DMS79 (cell line): ENCODE results near the gene CNOT11.
A peak's percentile ranks its signal among the peaks of the same experiment; 100 is the strongest.
"Not testable (repeated sequence)": the region's sequence is repeated elsewhere in the genome, so short reads cannot be mapped to it uniquely, and the experiment has no call there.

ENCODE experiments used
- DNase-seq: peaks from one replicate; lab custom pipeline; 2025; lab: John Stamatoyannopoulos, UW

CNOT11 gene

DNA sequence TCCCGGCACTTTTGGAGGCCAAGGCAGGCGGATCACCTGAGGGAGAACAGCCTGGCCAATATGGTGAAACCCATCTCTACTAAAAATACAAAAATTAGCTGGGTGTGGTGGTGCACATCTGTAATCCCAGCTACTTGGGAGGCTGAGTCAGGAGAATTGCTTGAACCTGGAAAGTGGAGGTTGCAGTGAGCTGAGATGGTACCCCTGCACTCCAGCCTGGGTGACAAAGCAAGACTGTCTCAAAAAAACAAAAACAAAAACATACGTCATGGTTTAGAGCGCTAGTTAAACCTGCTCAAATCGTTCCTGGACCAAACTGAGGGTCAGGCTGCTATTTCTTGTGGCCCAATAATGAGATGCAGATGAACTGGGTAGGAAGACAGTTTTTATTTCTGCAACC, 7.2 kb upstream of the CNOT11 start:
- DNase-seq, result not testable (repeated sequence)

GRCh38 chr2:101248756-101249155, 3.9 kb upstream of the CNOT11 start:
- not testable (repeated sequence) for DNase-seq

DNA sequence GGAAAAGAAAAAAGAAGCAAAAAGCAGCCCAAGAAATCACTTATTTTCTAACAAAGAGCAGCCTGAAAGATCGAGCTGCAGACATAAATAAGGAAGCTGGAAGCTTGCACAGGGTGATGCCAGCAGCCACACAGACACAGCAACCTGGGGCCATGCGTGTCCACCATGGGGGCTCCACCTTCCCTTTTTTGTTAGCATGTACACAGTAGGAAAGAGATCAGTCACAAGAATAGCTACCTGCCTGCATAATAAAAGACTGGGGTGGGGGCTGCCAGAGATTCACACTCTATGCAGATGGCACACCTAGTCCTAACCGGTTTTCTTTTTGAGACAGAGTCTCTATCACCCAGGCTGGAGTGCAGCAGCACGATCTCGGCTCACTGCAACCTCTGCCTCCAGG, 2.9 kb upstream of the CNOT11 start:
- DNase-seq, result no peak

DNA sequence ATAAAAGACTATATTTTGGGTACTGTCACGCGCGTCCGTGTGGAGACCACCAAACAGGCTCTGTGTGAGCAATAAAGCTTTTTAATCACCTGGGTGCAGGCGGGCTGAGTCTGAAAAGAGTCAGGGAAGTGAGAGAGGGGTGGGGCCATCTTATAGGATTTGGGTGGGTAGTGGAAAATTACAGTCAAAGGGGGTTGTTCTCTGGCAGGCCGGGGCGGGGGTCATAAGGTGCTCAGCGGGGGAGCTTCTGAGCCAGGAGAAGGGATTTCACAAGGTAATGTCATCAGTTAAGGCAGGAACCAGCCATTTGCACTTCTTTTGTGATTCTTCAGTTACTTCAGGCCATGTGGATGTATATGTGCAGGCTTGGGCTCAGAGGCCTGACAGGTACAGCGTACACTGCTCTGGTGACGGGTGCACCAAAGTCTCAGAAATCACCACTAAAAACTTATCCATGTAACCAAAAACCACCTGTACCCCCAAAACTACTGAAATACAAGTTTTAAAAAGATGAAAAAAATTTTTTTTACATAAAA, 1.4 kb upstream of the CNOT11 start:
- not testable (repeated sequence) for DNase-seq

DNA sequence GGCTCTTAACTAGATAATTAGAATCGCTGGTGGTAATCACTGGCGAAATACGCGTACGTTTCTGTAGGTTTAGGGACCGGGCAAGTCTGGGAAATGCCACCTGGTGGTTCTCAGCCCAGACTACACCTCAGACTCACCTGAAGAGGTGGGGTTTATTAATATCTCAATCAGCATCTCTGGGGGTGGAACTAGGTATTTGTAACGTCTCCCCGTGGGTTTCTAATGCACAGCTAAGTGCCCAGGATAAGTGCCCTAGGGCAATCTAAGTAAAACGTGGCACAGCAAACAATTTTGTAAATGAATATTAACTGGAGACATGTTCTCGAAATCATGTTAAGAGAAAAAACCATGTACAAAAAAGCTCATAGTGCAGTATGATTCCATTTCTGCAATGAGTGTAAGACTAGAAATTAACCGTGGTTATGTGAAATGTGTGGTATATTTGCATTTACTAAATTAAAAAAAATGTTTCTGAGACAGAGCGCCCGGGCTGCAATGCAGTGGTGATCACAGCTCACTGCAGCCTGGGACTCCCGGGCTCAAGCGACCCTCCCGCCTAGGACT, 760 bp upstream of the CNOT11 start:
- DNase-seq, result peak; percentile 72

- peak; percentile 19 for DNase-seq
These were observed 472 bp downstream of the CNOT11 start for GRCh38 chr2:101253013-101253702.

DNA sequence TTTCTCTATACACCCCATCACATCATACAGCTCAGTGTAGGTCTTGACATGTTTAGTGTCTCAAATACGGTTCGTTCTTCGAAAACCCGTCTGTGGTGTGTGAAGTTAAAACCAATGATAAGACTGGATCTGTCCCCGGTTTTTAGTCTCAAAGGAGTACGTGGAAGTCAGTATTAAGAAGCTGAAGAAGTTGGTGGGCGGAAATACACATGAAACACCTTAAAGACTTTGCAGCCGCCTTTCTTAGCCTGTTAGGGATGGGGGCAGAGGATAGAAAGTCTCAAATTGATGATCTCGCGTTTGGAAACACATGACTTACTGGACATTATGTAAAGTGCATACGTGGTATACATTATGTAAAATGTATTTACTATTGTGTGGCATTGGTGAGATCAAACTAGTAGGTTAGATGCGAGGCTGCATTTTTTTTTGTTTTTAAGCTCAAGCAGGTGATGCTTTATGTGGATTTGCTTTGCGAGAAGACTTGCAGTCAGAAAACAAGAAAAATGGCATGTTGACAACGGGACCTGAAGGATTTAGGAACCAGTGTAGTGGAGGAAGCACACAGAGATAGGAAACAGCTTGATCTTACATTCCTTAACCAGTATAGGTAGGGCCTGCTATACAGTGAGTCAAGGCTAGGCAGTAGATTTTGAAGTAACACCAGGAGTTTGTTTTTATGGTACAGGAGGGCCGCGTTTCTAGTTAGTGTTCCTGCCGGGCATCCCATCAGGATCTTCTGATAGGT, 1.2 kb downstream of the CNOT11 start:
- DNase-seq, result peak; percentile 7

- DNase-seq, result no peak
These were observed 2.8 kb downstream of the CNOT11 start for GRCh38 chr2:101255501-101255900.

- no peak for DNase-seq
These were observed 3.6 kb downstream of the CNOT11 start for GRCh38 chr2:101256316-101256715.

DNA sequence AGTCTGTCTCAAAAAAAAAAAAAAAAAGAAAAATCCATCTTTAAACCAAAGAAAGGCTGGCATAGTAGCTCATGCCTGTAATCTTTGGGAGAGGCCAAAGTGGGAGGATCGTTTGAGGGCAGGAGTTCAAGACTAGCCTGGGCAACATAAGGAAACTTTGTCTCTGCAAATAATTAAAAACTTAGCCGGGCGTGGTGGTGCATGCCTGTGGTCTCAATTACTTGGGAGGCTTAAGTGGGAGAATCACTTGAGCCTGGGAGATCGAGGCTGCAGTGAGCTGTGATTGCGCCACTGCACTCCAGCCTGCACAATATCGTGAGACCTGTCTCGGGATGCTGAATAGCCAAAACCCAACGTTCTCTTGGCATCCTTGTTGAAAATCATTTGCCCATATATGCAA, 6.1 kb downstream of the CNOT11 start:
- DNase-seq, result no peak

- no peak for DNase-seq
These were observed 9.5 kb downstream of the CNOT11 start for GRCh38 chr2:101262142-101262541.

DNA sequence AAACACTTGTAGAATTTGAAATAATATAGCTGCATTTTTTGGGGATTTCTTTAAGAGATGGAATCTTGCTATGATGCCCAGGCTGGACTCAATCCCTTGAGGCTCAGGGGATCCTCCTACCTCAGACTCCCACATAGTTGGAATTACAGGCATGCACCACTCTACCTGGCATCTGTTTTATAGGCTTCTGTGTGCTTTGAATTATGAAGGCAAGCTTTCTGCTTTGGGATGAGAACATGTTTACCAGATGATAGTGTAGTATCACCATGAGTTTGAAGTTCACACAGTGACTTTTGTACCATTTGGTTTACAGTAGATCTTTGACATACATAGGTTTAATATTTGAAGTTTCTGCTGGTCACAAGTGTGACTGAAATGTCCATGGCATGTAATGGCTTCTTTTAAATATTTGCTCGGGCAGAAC, 10.7 kb downstream of the CNOT11 start:
- no peak for DNase-seq

DNA sequence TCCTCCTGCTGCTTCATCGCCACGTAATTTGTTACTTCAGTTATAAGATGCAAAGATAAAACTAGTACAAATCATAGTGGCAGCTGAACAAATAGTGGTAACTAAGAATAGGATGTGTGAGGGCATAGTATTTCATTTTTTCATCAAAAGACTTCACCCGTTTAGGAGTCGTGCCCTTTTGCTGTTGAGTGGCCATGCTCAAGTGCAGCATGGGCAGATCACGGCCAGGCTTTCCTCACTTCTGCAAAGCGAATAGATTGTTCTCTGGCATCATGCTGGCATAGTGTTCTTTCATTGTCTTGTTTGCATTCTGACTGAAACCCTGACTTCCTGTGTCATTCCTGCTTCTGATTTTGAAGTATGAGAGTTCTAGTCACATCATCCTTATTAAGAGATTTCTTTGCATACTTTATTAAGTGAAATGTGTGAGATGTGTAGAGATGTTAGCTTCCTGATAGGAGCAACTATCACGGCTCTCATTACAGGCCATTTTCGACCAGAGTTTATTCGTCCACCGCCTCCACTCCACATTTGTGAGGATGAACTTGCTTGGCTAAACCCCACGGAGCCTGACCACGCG, 11.8 kb downstream of the CNOT11 start:
- DNase-seq, result no peak

GRCh38 chr2:101265893-101266499, 13.3 kb downstream of the CNOT11 start:
- no peak for DNase-seq

GRCh38 chr2:101267671-101268656, 15.3 kb downstream of the CNOT11 start:
- DNase-seq, result no peak

- DNase-seq, result no peak
These were observed 18.1 kb downstream of the CNOT11 start for GRCh38 chr2:101270700-101271259.

- DNase-seq, result no peak
These were observed 19.5 kb downstream of the CNOT11 start for GRCh38 chr2:101272045-101272784.

DNA sequence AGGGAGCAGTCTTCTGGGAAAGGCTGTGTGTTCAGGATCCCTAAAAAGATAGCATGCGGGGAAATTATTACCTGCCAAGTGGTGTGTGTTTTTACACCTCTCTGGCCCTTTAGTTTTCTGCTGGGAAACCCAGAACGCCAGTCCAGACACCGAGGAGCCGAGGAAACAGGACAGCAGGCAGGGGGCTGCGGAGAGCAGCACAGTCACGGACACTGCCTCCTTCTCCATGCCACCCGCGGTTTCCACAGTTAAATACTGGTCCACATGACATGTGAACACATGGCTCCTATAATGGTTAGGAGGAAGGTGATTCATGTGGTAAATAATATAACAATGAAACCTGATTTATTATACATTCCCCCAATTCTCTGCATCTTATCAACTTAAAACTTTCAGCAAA, 20.4 kb downstream of the CNOT11 start:
- DNase-seq, result no peak

DNA sequence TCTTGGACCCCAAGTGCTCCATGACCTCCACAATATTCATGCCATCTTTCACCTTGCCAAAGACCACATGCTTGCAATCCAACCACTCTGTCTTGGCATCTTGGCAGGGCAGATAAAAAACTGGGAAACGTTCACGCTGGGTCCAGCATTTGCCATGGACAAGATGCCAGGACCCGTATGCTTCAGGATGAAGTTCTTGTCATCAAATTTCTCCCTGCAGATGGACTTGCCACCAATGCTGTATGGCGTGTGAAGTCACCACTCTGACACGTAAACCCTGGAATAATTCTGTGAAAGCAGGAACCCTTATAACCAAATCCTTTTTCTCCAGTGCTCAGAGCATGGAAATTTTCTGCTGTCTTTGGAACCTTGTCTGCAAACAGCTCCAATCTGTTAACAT, 21.5 kb downstream of the CNOT11 start:
- DNase-seq, result no peak

- no peak for DNase-seq
These were observed 24.4 kb downstream of the CNOT11 start for GRCh38 chr2:101277111-101277510.
